ENCODE results near the gene GADD45B. TPM values are rescaled to one million over a fixed set of nuclear protein-coding genes. Genes with fewer than 3 reads are reported as not detected.

The GADD45B gene
- total RNA-seq, 2 experiments from 2014 or later: 34.5 to 38.1 TPM

Small RNA genes lying within 50 kb of the gene (microRNA-seq; reads per million reads assigned to microRNA genes)
- 2.0 reads per million for gene MIR7108 (ENCODE audit: borderline microRNAs expressed, borderline number of aligned reads, borderline replicate concordance)

Other genes with a start within 250 kb of the GADD45B start
- 10 to 100 TPM; 60.8 to 64.0 TPM for gene PLEKHJ1, start 239.8 kb upstream of the GADD45B start, total RNA-seq
- gene SF3A2, start 239.3 kb upstream of the GADD45B start, total RNA-seq: 100 to 1,000 TPM; 123 to 134 TPM
- gene AMH, start 226.8 kb upstream of the GADD45B start, total RNA-seq: 1 to 10 TPM; 2.8 to 3.4 TPM
- gene JSRP1, start 219.7 kb upstream of the GADD45B start, total RNA-seq: 1 to 10 TPM in 1 of 2 experiments, under 1 TPM in 1; 0.56 to 1.2 TPM
- not detected for gene PEAK3, start 194.0 kb upstream of the GADD45B start, total RNA-seq
- gene LINGO3, start 168.0 kb upstream of the GADD45B start, total RNA-seq: under 1 TPM in 1 of 2 experiments, not detected in 1; 0.10 TPM
- gene LSM7, start 147.5 kb upstream of the GADD45B start, total RNA-seq: 100 to 1,000 TPM; 137 to 144 TPM
- gene SPPL2B, start 147.4 kb upstream of the GADD45B start, total RNA-seq: 10 to 100 TPM; 43.8 TPM
- gene TMPRSS9, start 115.9 kb upstream of the GADD45B start, total RNA-seq: not detected
- 10 to 100 TPM; 69.0 to 72.0 TPM for gene TIMM13, start 48.5 kb upstream of the GADD45B start, total RNA-seq
- gene LMNB2, start 19.2 kb upstream of the GADD45B start, total RNA-seq: 100 to 1,000 TPM; 100 to 104 TPM
- under 1 TPM; 0.53 to 0.88 TPM for gene GNG7, start 226.6 kb downstream of the GADD45B start, total RNA-seq
- gene DIRAS1, start 245.2 kb downstream of the GADD45B start, total RNA-seq: under 1 TPM in 1 of 2 experiments, not detected in 1; 0.31 TPM